OCI-LY1 (cell line): ENCODE data around the gene SDHC.
A peak's percentile ranks its signal among the peaks of the same experiment; 100 is the strongest.
"Not testable (repeated sequence)": the region's sequence is repeated elsewhere in the genome, so short reads cannot be mapped to it uniquely, and the experiment has no call there.

Experiments
- H2AFZ ChIP-seq: fragments of 200-600 bp; sonication (generic), shearing (Covaris generic); 2 replicates; pipeline ENCODE4 v1.6.0; 2014; ENCODE audit warnings: antibody characterized with exemption, mild to moderate bottlenecking, low read length
- H3F3A ChIP-seq: fragments of 200-600 bp; sonication (generic), shearing (Covaris generic); 2 replicates; pipeline ENCODE4 v1.6.0; 2014; ENCODE audit warnings: mild to moderate bottlenecking, antibody characterized with exemption, low read length, moderate library complexity; ENCODE audit not compliant: insufficient read depth
- H3K27ac ChIP-seq: fragments of 200-600 bp; sonication (generic); 2 replicates; pipeline ENCODE4 v1.5.1; 2014; ENCODE audit warnings: low read length, mixed run types, mild to moderate bottlenecking, low read depth; ENCODE audit not compliant: poor library complexity, severe bottlenecking
- H3K27me3 ChIP-seq: fragments of 200-600 bp; sonication (generic); 2 replicates; pipeline ENCODE4 v1.6.0; 2014; ENCODE audit warnings: antibody characterized with exemption, mild to moderate bottlenecking, low read length, moderate library complexity; ENCODE audit not compliant: insufficient read depth
- H3K36me3 ChIP-seq: fragments of 200-600 bp; sonication (generic); 2 replicates; pipeline ENCODE4 v1.6.1; 2014; ENCODE audit warnings: mild to moderate bottlenecking, antibody characterized with exemption, low read length, moderate library complexity, mixed read lengths; ENCODE audit not compliant: insufficient read depth
- H3K4me1 ChIP-seq: fragments of 200-600 bp; sonication (generic); 2 replicates; pipeline ENCODE4 v1.5.1; 2014; ENCODE audit warnings: mild to moderate bottlenecking, low read length, moderate library complexity; ENCODE audit not compliant: insufficient read depth, severe bottlenecking
- H3K4me2 ChIP-seq: fragments of 200-600 bp; sonication (generic), shearing (Covaris generic); 2 replicates; pipeline ENCODE4 v1.6.1; 2014; ENCODE audit warnings: low read length
- H3K4me3 ChIP-seq: fragments of 200-600 bp; sonication (generic); 2 replicates; pipeline ENCODE4 v1.5.1; 2014; ENCODE audit warnings: low read length, low read depth, mild to moderate bottlenecking, mixed read lengths; ENCODE audit not compliant: poor library complexity, severe bottlenecking
- H3K79me2 ChIP-seq: fragments of 200-600 bp; shearing (Covaris generic); 2 replicates; pipeline ENCODE4 v1.6.1; 2016; ENCODE audit warnings: mixed run types, low read length, mixed read lengths; ENCODE audit not compliant: insufficient read depth
- H3K9ac ChIP-seq: fragments of 200-600 bp; sonication (generic), shearing (Covaris generic); 2 replicates; pipeline ENCODE4 v1.6.1; 2014; ENCODE audit warnings: mild to moderate bottlenecking, low read length, mixed read lengths
- H3K9me2 ChIP-seq: fragments of 200-600 bp; sonication (generic), shearing (Covaris generic); 2 replicates; pipeline ENCODE4 v1.6.1; 2014; ENCODE audit warnings: low read depth, mild to moderate bottlenecking, low read length, mixed read lengths
- H3K9me3 ChIP-seq: fragments of 200-600 bp; shearing (Covaris generic); 2 replicates; pipeline ENCODE4 v1.6.1; 2014; ENCODE audit warnings: low read length, mixed read lengths
- H4K20me1 ChIP-seq: fragments of 200-600 bp; sonication (generic), shearing (Covaris generic); 2 replicates; pipeline ENCODE4 v1.6.0; 2016; ENCODE audit warnings: mild to moderate bottlenecking, low read length; ENCODE audit not compliant: insufficient read depth
- EZH2 ChIP-seq: fragments of 200-600 bp; sonication (generic), shearing (Covaris generic); IDR thresholded peaks from 2 replicates; pipeline ENCODE4 v1.8.0; 2017; ENCODE audit warnings: borderline replicate concordance, mixed run types, mild to moderate bottlenecking, antibody characterized with exemption, low read length, moderate library complexity, mixed read lengths
- TF ChIP-seq, protein P1 (sequence below): fragments of 200-600 bp; sonication (generic), shearing (Covaris generic); IDR thresholded peaks from 2 replicates; pipeline ENCODE4 v1.5.1; 2017; ENCODE audit warnings: mild to moderate bottlenecking, antibody characterized with exemption, low read length, moderate library complexity, mixed read lengths

Gene SDHC

DNA sequence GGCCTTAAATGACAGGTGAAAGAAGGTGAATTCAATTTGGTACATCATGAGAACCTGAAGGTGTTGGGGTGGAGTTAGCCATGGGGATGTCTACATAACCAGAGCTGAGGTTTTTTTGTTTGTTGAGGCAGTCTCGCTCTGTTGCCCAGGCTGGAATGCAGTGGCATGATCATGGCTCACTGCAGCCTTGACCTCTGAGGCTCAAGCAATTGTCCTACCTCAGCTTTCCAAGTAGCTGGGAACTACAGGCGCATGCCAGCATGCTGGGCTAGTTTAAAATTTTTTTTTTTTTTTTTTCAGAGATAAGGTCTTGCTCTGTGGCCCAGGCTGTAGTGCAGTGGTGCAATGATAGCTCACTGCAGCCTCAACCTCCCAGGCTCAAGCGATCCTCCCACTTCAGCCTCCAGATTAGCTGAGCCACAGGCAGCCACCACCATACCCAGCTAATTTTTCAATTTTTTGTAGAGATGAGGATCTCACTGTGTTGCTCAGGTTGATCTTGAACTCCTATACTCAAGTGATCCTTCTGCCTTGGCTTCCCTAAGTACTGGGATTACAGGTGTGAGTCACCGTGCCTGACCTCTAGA lies 2.5 kb upstream of the SDHC start:
- Histone ChIP-seq H4K20me1 (no peaks in the 10 kb centered on the region), H3K4me2 (no peak overlapping the region), H3F3A (no peaks in the 10 kb centered on the region; the same call in 1 of the 2 replicates), H3K9me3 (no peaks in the 10 kb centered on the region), H3K27ac (no peak overlapping the region), H3K36me3 (no peaks in the 10 kb centered on the region), H3K27me3 (no peaks in the 10 kb centered on the region), H3K9ac (no peak overlapping the region), H2AFZ (no peak overlapping the region), H3K9me2 (no peaks in the 10 kb centered on the region), H3K4me1 (peaks cover 33% of the 10 kb centered on the region), H3K4me3 (no peak overlapping the region), H3K79me2 (peaks cover 12% of the 10 kb centered on the region)
- TF ChIP-seq, protein P1, sequence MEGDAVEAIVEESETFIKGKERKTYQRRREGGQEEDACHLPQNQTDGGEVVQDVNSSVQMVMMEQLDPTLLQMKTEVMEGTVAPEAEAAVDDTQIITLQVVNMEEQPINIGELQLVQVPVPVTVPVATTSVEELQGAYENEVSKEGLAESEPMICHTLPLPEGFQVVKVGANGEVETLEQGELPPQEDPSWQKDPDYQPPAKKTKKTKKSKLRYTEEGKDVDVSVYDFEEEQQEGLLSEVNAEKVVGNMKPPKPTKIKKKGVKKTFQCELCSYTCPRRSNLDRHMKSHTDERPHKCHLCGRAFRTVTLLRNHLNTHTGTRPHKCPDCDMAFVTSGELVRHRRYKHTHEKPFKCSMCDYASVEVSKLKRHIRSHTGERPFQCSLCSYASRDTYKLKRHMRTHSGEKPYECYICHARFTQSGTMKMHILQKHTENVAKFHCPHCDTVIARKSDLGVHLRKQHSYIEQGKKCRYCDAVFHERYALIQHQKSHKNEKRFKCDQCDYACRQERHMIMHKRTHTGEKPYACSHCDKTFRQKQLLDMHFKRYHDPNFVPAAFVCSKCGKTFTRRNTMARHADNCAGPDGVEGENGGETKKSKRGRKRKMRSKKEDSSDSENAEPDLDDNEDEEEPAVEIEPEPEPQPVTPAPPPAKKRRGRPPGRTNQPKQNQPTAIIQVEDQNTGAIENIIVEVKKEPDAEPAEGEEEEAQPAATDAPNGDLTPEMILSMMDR = no peak
- no peak for TF ChIP-seq EZH2

GRCh38 chr1:161313554-161314200 lies 504 bp upstream of the SDHC start:
- no peak for TF ChIP-seq EZH2
- TF ChIP-seq, protein P1 = no peak
- no peaks in the 10 kb centered on the region for H3K9me3 ChIP-seq

GRCh38 chr1:161315841-161316674 lies 1.9 kb downstream of the SDHC start:
- H3K4me2 ChIP-seq, H3F3A ChIP-seq, H3K9ac ChIP-seq, H3K27me3 ChIP-seq, H3K36me3 ChIP-seq, H2AFZ ChIP-seq, H3K27ac ChIP-seq, H4K20me1 ChIP-seq, H3K9me2 ChIP-seq, H3K9me3 ChIP-seq, H3K4me3 ChIP-seq: not testable (repeated sequence)
- H3K4me1 ChIP-seq = peaks cover 26% of the 10 kb centered on the region
- H3K79me2 ChIP-seq = peaks cover 14% of the 10 kb centered on the region

More at GRCh38 chr1:161313554-161314200, 504 bp upstream of the SDHC start:
- Histone ChIP-seq H3K9me2 (no peaks in the 10 kb centered on the region), H3K4me2 (peak overlapping the region; percentile 97), H4K20me1 (no peaks in the 10 kb centered on the region), H3K36me3 (no peaks in the 10 kb centered on the region), H3K27me3 (no peaks in the 10 kb centered on the region), H3K4me3 (peak overlapping the region; percentile 90), H2AFZ (peak overlapping the region; percentile 80), H3K27ac (no peak overlapping the region), H3F3A (no peaks in the 10 kb centered on the region), H3K9ac (peak overlapping the region; percentile 89), H3K4me1 (peaks cover 26% of the 10 kb centered on the region), H3K79me2 (peaks cover 14% of the 10 kb centered on the region)
